OCI-LY3 (cell line): Measurements from ENCODE around the gene RAI1.

Source experiments
- CTCF ChIP-seq: fragments of 200-600, 300-600 bp; sonication (generic); IDR thresholded peaks from 2 replicates; pipeline ENCODE4 v1.5.1; 2014; ENCODE audit warnings: antibody characterized with exemption, low read length, low read depth
- EZH2phosphoT487 ChIP-seq: fragments of 200-600 bp; shearing (Covaris generic); IDR thresholded peaks from 2 replicates; pipeline ENCODE4 v1.6.1; 2018; ENCODE audit warnings: antibody characterized with exemption, mixed run types, low read depth

DNA sequence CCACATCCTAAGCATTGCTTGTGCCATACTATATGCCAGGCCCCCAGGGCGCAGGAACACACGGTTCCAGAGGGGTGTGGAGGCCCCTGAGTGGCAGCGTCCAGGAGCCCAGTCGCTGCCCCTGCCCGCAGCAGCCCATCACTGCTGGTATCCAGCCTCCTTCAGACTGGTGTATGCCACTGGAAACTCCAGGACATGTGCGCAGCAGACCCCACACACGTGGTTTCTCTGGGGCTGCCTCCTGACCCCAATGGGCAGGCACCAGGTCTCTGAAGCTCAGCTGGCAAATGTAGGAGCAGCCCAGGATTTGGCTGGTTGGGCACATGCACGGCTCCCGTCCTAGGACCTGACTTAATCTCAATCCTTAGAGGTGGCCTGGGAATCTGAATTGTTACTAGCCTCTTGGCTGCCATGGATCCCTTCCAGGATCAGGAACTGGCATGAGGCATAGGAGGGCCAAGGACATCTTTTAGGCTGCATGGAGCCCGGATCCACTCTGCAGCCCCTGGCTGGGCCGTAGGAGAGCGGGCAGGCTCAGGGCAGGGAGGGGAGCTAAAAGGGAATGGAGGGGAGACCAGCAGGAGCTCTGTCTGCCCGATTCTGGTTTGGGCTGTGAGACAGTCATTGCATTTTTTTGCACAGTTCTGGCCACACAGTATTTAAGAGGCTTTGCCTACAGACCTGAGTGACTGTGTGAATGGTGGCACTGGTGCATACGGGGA, 62.3 kb downstream of the RAI1 start:
- TF ChIP-seq CTCF (no peak), EZH2phosphoT487 (no peak)
